IPS-NIHi7 (cell line): ENCODE data around the gene SRSF3.

Experiments
- DNase-seq: peaks from one replicate; pipeline ENCODE4 v3.0.0; 2012; ENCODE audit warnings: mixed read lengths; ENCODE audit errors: extremely low spot score

SRSF3 gene

DNA sequence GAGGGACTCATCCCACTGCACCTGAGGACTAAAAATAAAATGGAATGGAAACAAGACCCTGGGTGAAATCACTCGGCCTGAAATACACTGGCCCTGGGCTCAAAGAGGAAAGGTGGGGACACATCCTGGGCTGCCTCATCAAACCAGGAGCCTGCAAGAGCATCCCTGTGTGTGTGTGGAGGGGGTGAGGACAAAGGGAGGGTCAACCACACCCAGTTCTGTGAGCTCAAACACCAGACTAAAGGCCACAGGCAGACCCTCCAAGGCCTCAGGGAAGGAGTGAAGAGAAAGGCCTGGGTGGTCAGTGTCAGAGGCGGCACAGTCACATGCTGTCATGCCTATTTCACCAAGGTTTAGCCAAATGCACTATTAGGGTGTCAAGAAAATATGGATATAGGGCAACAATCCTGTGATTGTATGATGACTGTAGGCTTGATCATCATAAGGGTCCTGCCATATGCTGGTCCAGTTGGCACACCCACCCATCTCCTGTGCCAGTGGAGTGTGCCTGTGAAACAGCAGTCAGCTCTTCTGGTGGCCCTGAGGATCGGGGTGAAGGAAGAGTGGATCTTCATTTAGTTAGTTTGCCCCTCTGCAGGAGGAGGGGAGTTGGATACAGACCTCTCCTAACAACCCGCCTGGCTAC, 28.9 kb downstream of the SRSF3 start:
- no peak for DNase-seq

- peak; percentile 93 for DNase-seq
Observed at GRCh38 chr6:36623547-36624459, 29.6 kb downstream of the SRSF3 start.

DNA sequence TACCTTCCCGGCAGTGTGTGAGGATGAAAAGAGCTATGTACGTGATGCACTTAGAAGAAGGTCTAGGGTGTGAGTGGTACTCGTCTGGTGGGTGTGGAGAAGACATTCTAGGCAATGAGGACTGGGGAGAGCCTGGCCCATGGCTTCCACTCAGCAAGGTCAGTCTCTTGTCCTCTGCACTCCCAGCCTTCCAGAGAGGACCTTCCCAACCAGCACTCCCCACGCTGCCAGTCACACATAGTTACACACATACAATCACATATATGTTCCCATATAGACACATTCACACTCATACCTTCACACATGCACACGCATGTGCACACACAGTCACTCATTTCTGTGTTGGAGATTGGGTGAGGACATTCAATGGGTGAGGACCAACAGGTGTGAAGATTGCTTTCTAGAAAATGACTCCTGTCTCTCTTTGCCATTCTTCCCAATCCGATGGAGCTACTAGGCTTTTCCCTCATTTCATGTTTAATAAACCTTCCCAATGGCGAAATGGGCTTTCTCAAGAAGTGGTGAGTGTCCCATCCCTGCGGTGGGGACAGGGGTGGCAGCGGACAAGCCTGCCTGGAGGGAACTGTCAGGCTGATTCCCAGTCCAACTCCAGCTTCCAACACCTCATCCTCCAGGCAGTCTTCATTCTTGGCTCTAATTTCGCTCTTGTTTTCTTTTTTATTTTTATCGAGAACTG, 30.4 kb downstream of the SRSF3 start:
- no peak for DNase-seq

DNA sequence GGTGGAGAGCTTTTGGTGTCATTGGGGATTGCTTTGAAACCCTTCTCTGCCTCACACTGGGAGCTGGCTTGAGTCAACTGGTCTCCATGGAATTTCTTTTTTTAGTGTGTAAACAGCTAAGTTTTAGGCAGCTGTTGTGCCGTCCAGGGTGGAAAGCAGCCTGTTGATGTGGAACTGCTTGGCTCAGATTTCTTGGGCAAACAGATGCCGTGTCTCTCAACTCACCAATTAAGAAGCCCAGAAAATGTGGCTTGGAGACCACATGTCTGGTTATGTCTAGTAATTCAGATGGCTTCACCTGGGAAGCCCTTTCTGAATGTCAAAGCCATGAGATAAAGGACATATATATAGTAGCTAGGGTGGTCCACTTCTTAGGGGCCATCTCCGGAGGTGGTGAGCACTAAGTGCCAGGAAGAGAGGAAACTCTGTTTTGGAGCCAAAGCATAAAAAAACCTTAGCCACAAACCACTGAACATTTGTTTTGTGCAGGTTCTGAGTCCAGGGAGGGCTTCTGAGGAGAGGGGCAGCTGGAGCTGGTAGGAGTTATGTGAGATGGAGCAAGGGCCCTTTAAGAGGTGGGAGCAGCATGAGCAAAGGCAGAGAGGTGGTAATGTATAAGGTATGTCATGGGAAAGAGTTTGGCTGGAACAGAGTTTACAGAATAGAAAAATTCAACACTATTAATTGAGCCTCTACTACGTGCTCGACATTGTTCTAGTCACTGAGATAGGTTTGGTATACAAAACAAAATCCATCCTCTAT, 31.2 kb downstream of the SRSF3 start:
- no peak for DNase-seq

DNA sequence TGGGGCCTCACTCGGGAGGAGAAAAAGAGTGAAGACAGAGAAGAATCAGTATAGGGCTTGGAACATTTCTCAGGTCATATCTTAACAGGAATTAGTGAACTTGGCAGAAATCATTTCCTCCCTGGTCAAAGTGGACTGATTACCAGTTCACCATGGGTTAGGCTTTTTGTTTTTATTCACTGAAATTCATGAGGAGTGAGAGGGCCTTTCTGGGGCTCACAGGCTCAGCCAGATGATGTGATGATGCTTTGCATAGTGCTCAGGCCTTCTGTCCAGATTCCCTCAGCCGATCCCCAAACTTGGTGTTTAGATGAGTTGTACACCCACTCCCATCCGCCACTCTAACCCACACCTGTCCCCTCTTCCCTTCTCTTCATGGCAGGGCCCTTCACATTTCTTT, 32.5 kb downstream of the SRSF3 start:
- DNase-seq, result no peak

DNA sequence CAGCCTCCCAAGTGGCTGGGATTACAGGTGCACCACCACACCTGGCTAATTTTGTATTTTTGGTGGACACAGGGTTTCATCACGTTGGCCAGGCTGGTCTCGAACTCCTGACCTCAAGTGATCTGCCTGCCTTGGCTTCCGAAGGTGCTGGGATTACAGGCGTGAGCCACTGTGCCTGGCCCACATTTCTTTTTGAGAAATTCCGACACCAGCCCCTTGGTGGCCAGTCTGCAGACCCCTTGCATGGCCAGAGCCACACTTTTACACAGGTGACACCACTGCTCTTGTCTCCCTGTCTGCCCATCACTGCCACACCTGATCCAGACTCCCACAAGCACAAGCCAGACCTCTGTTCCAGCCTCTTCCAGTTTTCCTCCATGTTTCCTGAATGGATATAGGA, 33.0 kb downstream of the SRSF3 start:
- no peak for DNase-seq

- DNase-seq, result no peak
Observed at GRCh38 chr6:36627801-36628246, 33.7 kb downstream of the SRSF3 start.

GRCh38 chr6:36629784-36630183, 35.6 kb downstream of the SRSF3 start:
- no peak for DNase-seq

DNA sequence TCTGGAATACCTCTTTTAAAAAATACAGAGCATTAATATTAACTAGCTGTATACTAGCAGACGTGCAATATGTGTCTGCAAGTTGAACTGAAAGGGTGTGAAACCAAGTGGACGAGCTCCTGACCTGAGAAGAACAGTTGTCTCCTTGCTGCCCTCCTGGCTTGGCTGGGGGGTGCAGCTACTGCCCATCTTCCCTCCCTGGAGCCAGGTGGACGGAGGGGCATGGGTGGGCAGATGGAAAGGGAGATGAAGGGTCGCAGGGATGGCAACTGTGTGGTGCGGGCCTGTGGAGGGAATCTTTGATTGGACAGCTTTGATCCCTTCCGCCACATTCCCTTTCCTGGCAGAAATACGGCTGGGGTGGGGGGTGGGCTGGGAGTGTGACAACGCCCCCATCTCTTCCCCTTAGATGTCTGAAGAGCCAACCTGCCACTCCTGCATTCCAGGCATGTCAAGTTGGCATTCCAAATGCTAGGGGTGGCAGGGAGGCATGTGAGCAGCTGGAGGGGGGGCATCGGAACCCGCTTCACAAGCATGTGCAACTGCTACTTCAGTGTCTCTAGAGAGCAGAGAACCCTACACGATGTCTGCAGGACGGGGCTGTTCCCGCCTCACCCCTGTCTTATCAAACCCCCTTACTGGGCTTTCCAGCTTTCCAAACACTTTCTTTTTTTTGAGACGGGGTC, 37.3 kb downstream of the SRSF3 start:
- DNase-seq, result no peak

DNA sequence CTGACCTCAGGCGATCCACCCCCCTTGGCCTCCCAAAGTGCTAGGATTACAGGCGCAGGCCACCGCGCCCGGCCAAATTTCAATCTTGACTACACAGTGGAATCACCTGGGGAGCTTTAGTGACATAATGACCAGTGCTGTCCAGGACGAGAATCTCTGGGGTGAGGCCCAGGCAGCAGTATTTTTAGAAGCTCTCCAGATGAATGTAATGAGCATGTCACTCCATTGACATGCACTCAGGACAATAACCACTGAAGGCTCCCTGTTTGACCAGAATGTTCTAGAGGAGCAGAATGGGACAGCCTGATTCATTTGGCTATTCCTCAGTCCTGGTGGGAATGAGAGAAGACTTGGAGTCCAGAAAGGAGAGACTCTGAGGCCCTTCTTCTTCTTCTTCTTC, 39.2 kb downstream of the SRSF3 start:
- no peak for DNase-seq

GRCh38 chr6:36633915-36634314, 39.8 kb downstream of the SRSF3 start:
- DNase-seq, result no peak

DNA sequence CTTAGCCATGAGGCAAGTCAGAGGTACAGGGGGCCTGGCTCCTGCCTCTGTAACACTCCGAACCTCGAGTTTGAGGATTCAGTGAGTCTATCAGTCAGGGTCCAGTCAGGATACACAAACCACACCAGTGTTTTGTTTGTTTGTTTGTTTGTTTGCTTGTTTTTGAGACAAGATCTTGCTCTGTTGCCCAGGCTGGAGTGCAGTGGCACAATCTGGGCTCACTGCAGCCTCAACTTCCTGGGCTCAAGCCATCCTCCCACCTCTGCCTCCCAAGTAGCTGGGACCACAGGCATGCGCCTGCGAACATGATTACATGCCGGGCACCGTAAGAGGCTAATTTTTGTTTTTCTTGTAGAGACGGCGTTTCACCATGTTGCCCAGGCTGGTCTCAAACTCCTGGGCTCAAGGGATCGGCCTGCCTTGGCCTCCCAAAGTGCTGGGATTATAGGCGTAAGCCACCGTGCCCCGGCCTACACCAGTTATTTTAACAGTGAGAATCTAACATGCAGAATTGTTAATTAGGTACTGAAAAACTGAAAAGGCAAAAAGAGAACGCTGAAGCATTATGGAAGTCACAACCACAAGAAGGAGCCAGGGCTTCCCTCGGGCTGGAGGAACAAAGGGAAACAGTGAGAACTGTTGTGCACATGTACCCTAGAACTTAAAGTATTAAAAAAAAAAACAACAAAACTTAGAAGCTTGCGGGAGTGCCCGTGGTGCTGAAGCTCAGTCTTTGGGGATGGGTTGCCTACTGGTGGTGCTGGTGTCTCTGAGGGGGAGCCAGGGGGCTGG, 40.4 kb downstream of the SRSF3 start:
- DNase-seq, result no peak

DNA sequence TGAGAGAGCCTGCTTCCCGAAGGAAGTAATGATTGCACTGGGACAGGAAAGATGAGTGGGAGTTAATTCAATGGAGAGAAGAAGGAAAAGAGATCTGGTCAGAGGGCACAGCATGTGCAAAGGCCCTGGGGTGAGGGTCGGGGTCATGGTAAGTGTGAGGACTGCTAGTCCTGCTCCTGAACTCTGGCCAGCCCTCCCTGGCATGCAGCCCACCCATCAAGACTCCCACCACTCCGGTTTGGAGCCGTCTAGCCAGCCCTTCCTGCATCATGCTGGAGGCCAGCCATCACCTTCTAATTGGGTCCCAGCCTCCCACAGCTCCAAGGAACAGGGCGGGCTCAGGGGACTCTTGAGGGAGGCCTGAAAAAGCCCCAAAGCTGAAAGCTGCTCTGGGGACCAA, 42.1 kb downstream of the SRSF3 start:
- no peak for DNase-seq

DNA sequence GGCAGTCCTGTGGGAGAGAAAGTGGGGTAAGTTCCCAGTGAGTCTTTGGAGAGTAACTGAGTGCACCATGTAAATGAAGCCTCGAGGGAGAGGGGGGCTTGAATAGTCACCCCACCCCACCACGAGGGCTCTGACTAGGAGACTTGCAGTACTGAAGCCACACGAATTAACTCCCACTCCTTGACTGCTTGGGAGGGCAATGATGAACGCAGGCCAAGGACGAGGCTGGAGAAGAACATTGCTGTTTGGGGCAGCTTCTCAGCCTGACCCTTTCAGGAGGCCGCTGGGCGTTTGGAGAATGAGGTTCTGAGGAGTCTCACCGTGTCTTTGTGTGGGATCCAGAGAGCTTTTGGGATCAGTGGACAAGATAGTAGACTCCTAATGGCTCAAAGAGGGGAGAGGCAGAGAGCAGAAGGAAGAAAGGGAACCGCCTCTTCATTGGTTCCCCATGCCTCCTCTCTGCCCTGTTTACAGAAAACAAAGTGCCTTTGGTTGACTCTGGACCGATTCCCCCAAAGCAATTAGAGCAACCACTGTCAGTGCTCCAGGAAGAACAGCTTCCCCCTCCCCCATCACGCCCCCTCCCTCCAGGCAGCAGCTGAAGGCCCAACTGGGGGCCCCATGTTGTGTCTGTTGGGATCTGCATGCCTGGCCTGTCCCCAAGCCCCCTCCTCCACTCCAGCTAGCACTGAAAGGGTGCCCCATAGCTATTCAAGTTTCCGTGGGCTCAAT, 42.7 kb downstream of the SRSF3 start:
- peak; percentile 12 for DNase-seq

DNA sequence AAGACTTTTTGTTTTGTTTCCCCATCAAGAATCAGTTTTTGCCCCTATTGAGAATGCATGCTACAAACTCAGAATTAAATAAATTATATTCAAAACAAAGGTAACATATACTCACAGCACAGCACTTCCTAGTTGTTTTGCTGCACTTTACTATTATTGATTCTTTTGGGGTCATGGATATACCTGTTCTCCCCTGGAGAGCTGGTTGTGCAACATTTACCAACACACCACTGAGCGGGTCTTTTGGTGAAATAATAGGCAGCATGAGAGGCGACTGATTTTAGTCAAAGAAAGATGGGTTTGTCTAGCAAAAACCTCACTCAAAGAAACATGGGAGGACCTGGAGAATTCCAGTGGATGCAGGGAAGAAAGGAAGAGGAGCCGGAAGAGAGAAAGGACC, 44.4 kb downstream of the SRSF3 start:
- no peak for DNase-seq

GRCh38 chr6:36639171-36639808, 45.1 kb downstream of the SRSF3 start:
- peak; percentile 7 for DNase-seq

DNA sequence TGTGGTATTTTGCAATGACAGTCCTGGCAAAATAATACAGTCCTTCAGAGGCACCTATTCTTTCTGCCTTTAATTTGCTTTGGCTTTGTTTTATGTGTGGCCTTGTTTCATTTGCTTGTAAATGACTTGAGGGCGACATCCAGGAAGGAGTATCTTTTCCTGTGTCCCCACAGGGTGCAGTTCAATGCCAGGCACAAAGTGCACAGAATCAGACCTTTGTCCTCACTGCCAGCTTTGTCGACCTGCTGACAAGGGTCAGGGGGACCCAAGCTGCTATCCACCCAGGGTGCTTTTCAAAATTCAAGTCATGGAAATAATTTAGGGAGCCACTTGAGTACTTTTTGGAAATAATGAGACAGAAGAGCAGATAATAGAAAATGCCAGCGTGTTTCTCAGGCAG, 47.4 kb downstream of the SRSF3 start:
- no peak for DNase-seq

DNA sequence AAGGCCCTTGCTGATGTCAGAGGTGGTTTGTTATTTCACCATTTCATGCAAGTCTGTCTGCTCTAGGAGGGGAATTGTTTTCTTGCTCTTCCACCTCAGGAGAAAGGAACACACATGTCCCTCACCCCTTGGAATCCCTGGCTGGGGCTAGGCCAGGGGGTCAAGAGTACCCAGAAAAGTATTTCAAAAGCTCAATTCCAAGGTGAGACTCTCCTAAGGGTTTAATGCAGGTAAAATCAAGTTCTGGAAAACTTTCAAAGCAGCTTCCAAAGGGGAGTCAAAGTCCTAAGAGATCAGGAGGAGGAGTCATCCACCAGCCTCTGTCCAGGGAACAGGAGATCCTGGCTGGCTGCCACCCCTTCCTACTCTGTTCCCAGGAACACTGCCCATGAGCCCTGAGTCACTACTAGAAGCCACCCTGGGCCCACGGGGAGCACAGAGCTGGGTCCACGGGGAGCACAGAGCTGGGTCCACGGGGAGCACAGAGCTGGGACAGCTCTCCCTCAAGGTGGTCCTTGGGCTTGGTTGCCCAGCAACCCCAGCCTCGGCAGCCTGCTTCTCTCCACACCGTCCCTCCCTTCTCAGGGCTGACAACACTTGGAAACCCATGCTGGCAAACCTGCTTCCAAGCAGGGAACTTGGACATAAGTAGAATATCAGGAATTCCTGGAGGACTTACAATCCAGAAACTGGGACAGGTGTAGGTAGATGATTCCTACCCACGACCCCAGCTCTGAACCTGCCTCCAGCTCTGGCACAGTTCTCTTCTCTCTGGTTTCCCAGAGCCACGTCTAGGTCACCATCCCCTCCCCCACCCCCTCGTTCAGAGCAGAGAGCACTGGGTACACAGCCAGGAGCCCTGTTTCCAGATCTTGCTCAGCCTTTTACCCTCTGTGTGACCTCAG, 49.0 kb downstream of the SRSF3 start:
- no peak for DNase-seq
